Measurements from ENCODE around the gene FALEC. TPM values are rescaled to one million over a fixed set of nuclear protein-coding genes. Genes with fewer than 3 reads are reported as not detected.

Gene FALEC
- not detected in 2 replicates for total RNA-seq

DNA sequence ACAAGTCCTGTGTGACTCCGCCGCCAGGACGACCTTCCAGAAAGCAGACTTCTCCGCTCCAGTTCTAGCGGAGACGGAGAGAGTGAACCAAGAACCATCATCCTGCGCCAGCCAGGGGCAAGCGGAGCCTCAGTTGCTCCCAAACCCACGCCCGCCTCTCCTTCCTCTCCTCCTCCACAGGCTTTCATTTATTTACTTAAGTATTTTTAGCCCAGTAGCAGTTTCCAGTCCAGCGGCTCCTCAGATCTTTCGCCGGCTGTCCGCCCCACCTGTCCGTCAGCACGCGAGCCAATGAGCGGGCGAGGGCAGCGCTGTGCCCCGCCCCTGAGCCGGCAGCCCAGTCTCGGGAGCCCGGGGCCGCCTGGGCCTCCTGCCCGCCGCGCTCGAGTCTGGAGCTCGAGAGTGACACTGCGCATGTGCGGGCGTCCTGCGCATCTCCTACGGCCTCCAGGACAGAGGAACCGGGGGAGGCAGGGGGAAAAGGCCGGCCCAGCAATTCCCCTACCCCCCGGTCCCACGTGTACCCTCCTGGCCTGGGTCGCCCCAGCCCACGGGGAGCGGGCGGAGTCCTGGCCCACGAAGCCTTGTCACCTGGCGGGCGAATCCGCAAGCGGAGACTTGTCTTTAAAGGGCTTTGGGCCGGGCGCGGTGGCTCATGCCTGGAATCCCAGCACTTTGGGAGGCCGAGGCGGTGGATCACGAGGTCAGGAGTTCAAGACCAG lies at the start of gene FALEC:
Gene FALEC (plus strand): TSS at position 425 of the 722 bp plus-strand sequence.

DNA sequence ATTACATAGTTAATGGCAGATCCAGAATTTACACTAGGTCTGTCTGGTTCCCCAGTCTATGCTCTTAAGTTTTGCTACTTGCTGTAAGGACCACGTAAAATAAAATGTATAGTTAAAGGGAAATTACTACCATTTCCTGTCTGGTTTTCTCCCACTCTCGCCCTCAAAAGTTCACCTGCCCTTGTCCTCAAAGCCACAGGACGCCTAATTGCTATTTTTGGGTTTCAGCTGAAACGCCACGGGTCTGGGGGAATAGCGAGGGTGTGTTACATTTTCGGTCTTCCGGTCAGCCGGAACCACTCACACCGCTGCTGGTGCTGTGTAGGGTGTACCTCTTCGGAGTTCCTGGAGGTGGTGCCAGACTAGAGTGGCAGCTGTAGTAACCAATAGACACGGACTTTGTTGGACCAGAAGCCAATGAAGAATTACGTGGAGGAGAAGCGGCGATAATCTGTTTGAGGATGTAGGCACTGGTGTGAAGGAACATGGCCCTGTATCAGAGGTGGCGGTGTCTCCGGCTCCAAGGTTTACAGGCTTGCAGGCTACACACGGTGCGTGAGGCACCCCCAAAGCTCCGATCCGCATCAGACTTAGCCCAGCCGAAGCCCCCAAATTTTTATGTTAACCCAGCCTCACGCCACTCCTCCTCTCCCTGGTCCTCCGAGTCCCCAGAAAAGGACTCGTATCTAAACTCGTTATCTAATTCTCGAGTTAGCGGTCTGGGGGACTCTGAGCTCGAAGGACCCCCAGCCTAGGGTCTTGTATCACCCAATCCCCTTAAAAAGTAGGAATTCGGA lies 28.4 kb upstream of the FALEC start, which contains the start of gene TARS2:
Gene TARS2 (plus strand): TSS at position 454 of the 797 bp plus-strand sequence. CDS start 32 bp downstream, at position 486.

GRCh38 chr1:150507912-150508864 lies 7.4 kb upstream of the FALEC start, which contains the start of gene ECM1:
ECM1 (plus strand) TSS chr1:150508109; CDS start chr1:150508210, 101 bp downstream.

GRCh38 chr1:150548632-150549495 lies 33.3 kb downstream of the FALEC start, which contains the start of gene ADAMTSL4:
ADAMTSL4 (plus strand) TSS chr1:150549408; CDS start chr1:150552289, 2,881 bp downstream.

DNA sequence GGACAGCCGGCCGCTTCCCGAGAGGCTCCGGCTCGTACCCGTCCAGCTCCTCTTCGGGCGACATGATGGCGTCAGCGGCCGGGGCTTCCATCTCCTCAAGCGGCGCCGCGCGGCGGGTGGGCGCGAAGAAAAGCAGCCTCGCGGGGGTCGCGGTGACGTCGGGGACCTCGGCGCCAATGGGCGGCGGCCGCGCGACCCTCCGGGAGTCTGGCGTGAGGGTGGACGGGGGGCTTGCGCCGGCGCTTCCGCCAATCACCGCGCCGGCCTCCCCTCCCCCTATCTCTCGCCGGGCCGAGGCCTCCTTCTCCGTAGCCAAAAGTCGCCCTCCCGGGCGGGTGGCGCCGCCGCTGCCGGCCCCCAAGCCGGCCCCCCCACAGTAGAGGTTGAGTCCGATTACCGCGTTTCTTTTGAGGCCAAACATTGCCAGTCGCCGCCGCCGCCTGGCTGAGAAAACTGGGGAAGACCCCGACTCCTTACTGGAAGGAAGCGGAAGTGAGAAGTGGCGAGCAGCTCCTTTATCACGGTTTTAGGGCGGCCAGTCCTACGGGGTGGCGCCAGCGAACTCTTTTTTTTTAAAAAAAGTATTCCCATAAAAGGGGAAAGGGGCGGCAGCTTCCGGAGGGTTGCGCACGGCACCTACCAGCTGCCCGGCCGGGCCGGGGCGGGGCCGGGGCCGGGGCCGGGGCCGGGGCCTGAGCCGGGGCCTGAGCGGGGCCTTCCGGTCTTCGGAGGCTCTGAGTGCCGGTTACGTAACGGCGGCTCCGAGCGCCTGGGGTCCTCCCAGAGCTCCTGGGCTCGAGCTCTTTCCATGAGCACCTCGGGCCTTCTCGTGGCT lies 63.8 kb downstream of the FALEC start, which contains the start of gene MCL1:
Gene MCL1 (minus strand): TSS at position 501 of the 835 bp plus-strand sequence. CDS start 80 bp downstream, at position 421.

Other genes with a start within 250 kb of the FALEC start
- 92.1 and 92.4 TPM in 2 replicates for gene APH1A, start 246.7 kb upstream of the FALEC start, total RNA-seq
- 19.5 and 21.2 TPM in 2 replicates for gene C1orf54, start 243.0 kb upstream of the FALEC start, total RNA-seq
- gene CIART, start 233.2 kb upstream of the FALEC start, total RNA-seq, result 3.3 and 3.6 TPM in 2 replicates
- gene MRPS21, start 221.9 kb upstream of the FALEC start, total RNA-seq, result 43.4 and 44.5 TPM in 2 replicates
- gene PRPF3, start 194.2 kb upstream of the FALEC start, total RNA-seq, result 14.8 and 18.6 TPM in 2 replicates
- 8.3 and 9.0 TPM in 2 replicates for gene RPRD2, start 151.6 kb upstream of the FALEC start, total RNA-seq
- gene TARS2, start 28.3 kb upstream of the FALEC start, total RNA-seq, result 9.2 and 16.5 TPM in 2 replicates
- gene ECM1, start 7.6 kb upstream of the FALEC start, total RNA-seq, result 17.6 and 32.3 TPM in 2 replicates
- 51.5 and 71.5 TPM in 2 replicates for gene ADAMTSL4, start 33.7 kb downstream of the FALEC start, total RNA-seq
- 158 and 211 TPM in 2 replicates for gene MCL1, start 63.9 kb downstream of the FALEC start, total RNA-seq
- 34.6 and 138 TPM in 2 replicates for gene ENSA, start 113.9 kb downstream of the FALEC start, total RNA-seq
- 16.2 and 16.6 TPM in 2 replicates for gene GOLPH3L, start 181.4 kb downstream of the FALEC start, total RNA-seq
- gene HORMAD1, start 205.1 kb downstream of the FALEC start, total RNA-seq, result not detected in 2 replicates

Measured in pericardium fibroblast (primary cell).